HepG2 (cell line): ENCODE results near the gene FOXR1. TPM values are rescaled to one million over a fixed set of nuclear protein-coding genes. Genes with fewer than 3 reads are reported as not detected.

Experiments
- ATAC-seq: fragments of 200-7000 bp; cut with Tn5 transposase; 3 replicates; pipeline ENCODE4 v1.9.1; 2020; ENCODE audit warnings: mild to moderate bottlenecking, moderate library complexity
- BruUV-seq: library from RNA; stranded (reverse); fragments of 400-500 nt; replicated peaks from 2 replicates; lab custom pipeline; 2021; lab: Mats Ljungman, UMichigan
- CTCF ChIA-PET: fragments of 300-600 bp; formaldehyde crosslinking; extraction: SDS; loops from one replicate; lab custom pipeline; 2021; ENCODE audit warnings: low total read pairs, inconsistent platforms, low intra/inter-chr PET ratio; lab: Yijun Ruan, JAX
- POLR2A ChIA-PET: fragments of 350-600 bp; sonication (Branson Sonifier 250); formaldehyde crosslinking; loops from one replicate; lab custom pipeline; 2020; ENCODE audit warnings: antibody characterized with exemption, inconsistent platforms; lab: Yijun Ruan, JAX
- DNase-seq: peaks from one replicate; pipeline ENCODE4 v3.0.0-alpha.2; 2015; ENCODE audit warnings: low spot score
- FAIRE-seq: peaks from 3 replicates; lab custom pipeline; 2011; peaks lifted over from hg19 to GRCh38; lab: Jason Lieb, UNC
- H2AFZ ChIP-seq: one replicate; pipeline ENCODE4 v1.6.1; 2011; ENCODE audit warnings: low read length, inconsistent platforms
- H3K27ac ChIP-seq: fragments of 300-600 bp; 3 replicates; pipeline ENCODE4 v1.8.0; 2011; ENCODE audit warnings: mixed run types, mild to moderate bottlenecking, mixed read lengths, low read length, inconsistent platforms; ENCODE audit not compliant: insufficient read depth; ENCODE audit errors: extremely low read length
- H3K27me3 ChIP-seq, 2 experiments: fragments of 200-600 bp in 1 of 2; 2 replicates in 1 of 2; 3 replicates in 1 of 2; pipeline versions ENCODE4 v1.6.0 to v1.8.0; 2011; ENCODE audit warnings: low read length in 2 of 2, mild to moderate bottlenecking in 2 of 2, moderate library complexity in 2 of 2, inconsistent platforms in 1 of 2; ENCODE audit not compliant: insufficient read depth in 2 of 2, control insufficient read depth in 1 of 2
- H3K36me3 ChIP-seq, 2 experiments: fragments of 200-600 bp in 1 of 2; replicated peaks in 1 of 2; 2 replicates in 1 of 2; 3 replicates in 1 of 2; pipeline versions ENCODE4 v1.5.1 to v1.8.0; 2011; ENCODE audit warnings: low read length in 2 of 2, inconsistent platforms in 1 of 2; ENCODE audit not compliant: insufficient read depth in 2 of 2, control insufficient read depth in 1 of 2
- H3K4me1 ChIP-seq: 2 replicates; pipeline ENCODE4 v1.5.1; 2012; ENCODE audit warnings: low read length, inconsistent platforms; ENCODE audit not compliant: insufficient read depth
- H3K4me2 ChIP-seq: 2 replicates; pipeline ENCODE4 v1.6.0; 2011; ENCODE audit warnings: low read depth, low read length, inconsistent platforms
- H3K4me3 ChIP-seq, 3 experiments: fragments of 200-600 bp in 1 of 3; sonication (generic), shearing (Covaris generic) in 1 of 3; replicated peaks in 1 of 3; 2 replicates each; pipeline ENCODE4 v1.5.1; 2011 to 2016; ENCODE audit warnings: low read length in 3 of 3, inconsistent platforms in 2 of 3, low read depth in 2 of 3, mild to moderate bottlenecking in 2 of 3, control low read depth in 1 of 3, mixed read lengths in 1 of 3; ENCODE audit not compliant: insufficient read depth in 1 of 3
- H3K79me2 ChIP-seq: one replicate; pipeline ENCODE4 v1.6.1; 2011; ENCODE audit warnings: low read length, inconsistent platforms; ENCODE audit not compliant: insufficient read depth
- H3K9ac ChIP-seq: 2 replicates; pipeline ENCODE4 v1.6.0; 2011; ENCODE audit warnings: mild to moderate bottlenecking, low read depth, low read length, inconsistent platforms; ENCODE audit not compliant: insufficient read depth
- H3K9me3 ChIP-seq: 2 replicates; pipeline ENCODE4 v1.5.1; 2012; ENCODE audit warnings: mild to moderate bottlenecking, low read length
- H4K20me1 ChIP-seq: 2 replicates; pipeline ENCODE4 v1.6.0; 2011; ENCODE audit warnings: inconsistent platforms, mild to moderate bottlenecking, low read length, moderate library complexity; ENCODE audit not compliant: insufficient read depth
- CAMTA2 ChIP-seq: sonication (generic); formaldehyde crosslinking; IDR thresholded peaks from 2 replicates; pipeline ENCODE4 v1.4.0; 2020; ENCODE audit warnings: mild to moderate bottlenecking, missing genetic modification reagents, borderline replicate concordance
- CENPBD1 ChIP-seq: sonication (generic); formaldehyde crosslinking; IDR thresholded peaks from 2 replicates; pipeline ENCODE4 v1.8.0; 2022; ENCODE audit warnings: missing genetic modification reagents, low read depth, mild to moderate bottlenecking, borderline replicate concordance
- CREB1 ChIP-seq, 2 experiments: fragments of 450-650 bp in 1 of 2; IDR thresholded peaks; 2 replicates each; pipeline ENCODE4 v1.6.1; 2016 to 2017; ENCODE audit warnings: control low read depth in 1 of 2, mild to moderate bottlenecking in 1 of 2, missing compliant biosample characterization in 1 of 2, missing genetic modification characterization in 1 of 2
- HDAC2 ChIP-seq: sonication (generic); formaldehyde crosslinking; IDR thresholded peaks from 2 replicates; pipeline ENCODE4 v1.4.0; 2020; ENCODE audit warnings: missing genetic modification reagents
- HIC2 ChIP-seq: sonication (generic); formaldehyde crosslinking; IDR thresholded peaks from 2 replicates; pipeline ENCODE4 v1.9.0; 2022; ENCODE audit warnings: low read depth, missing genetic modification reagents
- KDM3A ChIP-seq: IDR thresholded peaks from 2 replicates; pipeline ENCODE4 v1.6.1; 2018; ENCODE audit warnings: low read depth, missing compliant biosample characterization
- NFATC3 ChIP-seq: sonication (generic); formaldehyde crosslinking; IDR thresholded peaks from 2 replicates; pipeline ENCODE4 v1.5.1; 2020; ENCODE audit warnings: mild to moderate bottlenecking, missing genetic modification reagents
- RARA ChIP-seq: IDR thresholded peaks from 2 replicates; pipeline ENCODE4 v1.6.1; 2016; ENCODE audit warnings: missing genetic modification reagents, missing compliant biosample characterization
- SIN3B ChIP-seq: fragments of 150-350 bp; IDR thresholded peaks from 2 replicates; pipeline ENCODE4 v1.6.1; 2014; ENCODE audit warnings: low read length
- TBL1XR1 ChIP-seq: fragments of 150-350 bp; IDR thresholded peaks from 2 replicates; pipeline ENCODE4 v1.6.1; 2014; ENCODE audit warnings: borderline replicate concordance, low read length; ENCODE audit not compliant: partially characterized antibody
- TOE1 ChIP-seq: sonication (generic); formaldehyde crosslinking; IDR thresholded peaks from 2 replicates; pipeline ENCODE4 v1.4.0; 2020; ENCODE audit warnings: mild to moderate bottlenecking, missing genetic modification reagents
- UBTF ChIP-seq: sonication (generic); formaldehyde crosslinking; IDR thresholded peaks from 2 replicates; pipeline ENCODE4 v1.4.0; 2020; ENCODE audit warnings: mild to moderate bottlenecking, missing genetic modification reagents
- ZBTB7B ChIP-seq: sonication (generic); formaldehyde crosslinking; IDR thresholded peaks from 2 replicates; pipeline ENCODE4 v1.4.0; 2020; ENCODE audit warnings: missing genetic modification reagents
- ZNF225 ChIP-seq: sonication (generic); formaldehyde crosslinking; IDR thresholded peaks from 2 replicates; pipeline ENCODE4 v1.4.0; 2020; ENCODE audit warnings: mild to moderate bottlenecking, missing genetic modification reagents
- ZNF343 ChIP-seq: sonication (generic); formaldehyde crosslinking; IDR thresholded peaks from 2 replicates; pipeline ENCODE4 v1.4.0; 2020; ENCODE audit warnings: mild to moderate bottlenecking, missing genetic modification reagents
- ZNF839 ChIP-seq: sonication (generic); formaldehyde crosslinking; IDR thresholded peaks from 2 replicates; pipeline ENCODE4 v1.4.0; 2020; ENCODE audit warnings: missing genetic modification reagents, mild to moderate bottlenecking, borderline replicate concordance
- WGBS: methylation state at CpG from one replicate; pipeline ENCODE4 v1.1.6; 2017; ENCODE audit warnings: low lambda C conversion rate; 5-methylcytosine and 5-hydroxymethylcytosine counted together
- in situ Hi-C: cut with HindIII; loops from 2 replicates; pipeline ENCODE4 v1.10.0; 2017; ENCODE audit warnings: low pct_unique_long_range_greater_than_20kb; ENCODE audit not compliant: extremely low pct_ligation_motif_present
- intact Hi-C: fragments of 100-400 bp; cut with micrococcal nuclease; formaldehyde crosslinking; loops from one replicate; pipeline ENCODE4 v1.10.0; 2022; ENCODE audit not compliant: unreplicated experiment
- polyA plus RNA-seq, 8 experiments: library from polyadenylated mRNA; depleted of rRNA in 3 of 8; stranded (reverse) in 7 of 8; unstranded in 1 of 8; fragments of >200 nt; fragmentation: Illumina TruSeq in 4 of 8; extraction: Trizol in 4 of 8; gene quantifications; 2 replicates each; pipeline versions ENCODE4 v1.2.1 to v1.2.3, GENCODE V29; 2011 to 2016; ENCODE audit warnings: low read depth in 4 of 8, missing spikeins in 1 of 8, mixed read lengths in 1 of 8; ENCODE audit not compliant: insufficient read depth in 1 of 8
- total RNA-seq, 5 experiments: library from RNA; depleted of rRNA; stranded (reverse); fragments of >200 nt; fragmentation: Illumina TruSeq; extraction: Trizol; gene quantifications; 2 replicates each; pipeline ENCODE4 v1.2.3, GENCODE V29; 2016; ENCODE audit warnings: low read depth in 1 of 5

The FOXR1 gene
- total and polyA plus RNA-seq, 2 of the 13 experiments (the other 11 are each of a cell fraction or from before 2014, with no cell fraction given): not detected

GRCh38 chr11:118996926-118997626 lies 25.5 kb downstream of the FOXR1 start (continued):
- 0 out of 2 replicates have a peak, but pooled peaks have one; percentile 20 for TF ChIP-seq CENPBD1 (CRISPR knock-in tag)
- TF ChIP-seq ZBTB7B: 0 out of 2 replicates have a peak, but pooled peaks have one; percentile 4
- TF ChIP-seq ZNF343: 0 out of 2 replicates have a peak, but pooled peaks have one; percentile 46
- TF ChIP-seq ZNF225 (CRISPR knock-in tag): no peak
- TF ChIP-seq HDAC2: no peak

- ATAC-seq (peak; percentile 95), FAIRE-seq (peak; percentile 71), DNase-seq (peak; percentile 91)
- in situ Hi-C loops (no loop called here), intact Hi-C loops (loop anchor here (2.0 kb wide), 1 partner anchor 33 kb away; the partner anchor contains the start of gene SLC37A4)
- peaks cover 5 to 13% of the 10 kb centered on the region in 2 experiments; a peak in 1 of 5 replicates for H3K36me3 ChIP-seq
- H3K9ac ChIP-seq: peak within 1 kb of the TSS; percentile 74
- peaks cover 42% of the 10 kb centered on the region for H3K4me1 ChIP-seq
- H3K27ac ChIP-seq: peak within 1 kb of the TSS; percentile 56
- peak within 1 kb of the TSS; percentile 55 for H2AFZ ChIP-seq
- peak within 1 kb of the TSS; percentile 92 for H3K4me2 ChIP-seq
- WGBS: 3% methylated on average over 8 of the region's 54 CpGs
- POLR2A ChIA-PET: interaction anchor here (0.6 to 2.8 kb wide), 19 partner anchors 10 to 376 kb away, joined by 3 to 66 read pairs (median 5); partner anchors contain the start of genes BCL9L, DDX6, DPAGT1 and RPS25
- CTCF ChIA-PET: interaction anchor here (1.4 kb wide), 1 partner anchor 33 kb away, joined by 4 read pairs; the partner anchor contains the start of gene SLC37A4
- H3K79me2 ChIP-seq: peaks cover 35% of the 10 kb centered on the region
- no peaks in the 10 kb centered on the region for H3K9me3 ChIP-seq
- peak within 1 kb of the TSS; percentile 79 to 91 (median 90) for H3K4me3 ChIP-seq
- BruUV-seq: no TSS peak
- H3K27me3 ChIP-seq: no peaks in the 10 kb centered on the region; a peak in 1 of 5 replicates
- no peaks in the 10 kb centered on the region for H4K20me1 ChIP-seq
- peak; percentile 76; the same call in 1 of the 2 replicates for TF ChIP-seq NFATC3 (CRISPR knock-in tag)
- TF ChIP-seq KDM3A (CRISPR knock-in tag): peak; percentile 50; the same call in 1 of the 2 replicates
- TF ChIP-seq ZNF839 (CRISPR knock-in tag): no peak
- no peak for TF ChIP-seq TBL1XR1
- no peak for TF ChIP-seq CREB1 (IDR thresholded peaks at IDR 0.05)
- peak; percentile 50 for TF ChIP-seq CREB1 (CRISPR knock-in tag; IDR thresholded peaks at IDR 0.05)
- TF ChIP-seq UBTF: peak; percentile 63
- TF ChIP-seq TOE1 (CRISPR knock-in tag): no peak
- 0 out of 2 replicates have a peak, but pooled peaks have one; percentile 3 for TF ChIP-seq HIC2 (CRISPR knock-in tag)
- TF ChIP-seq CAMTA2 (CRISPR knock-in tag): 0 out of 2 replicates have a peak, but pooled peaks have one; percentile 23
- TF ChIP-seq RARA (CRISPR knock-in tag): peak; percentile 48; the same call in 1 of the 2 replicates
- TF ChIP-seq SIN3B: no peak
Measured at GRCh38 chr11:118997627-118998387, 26.2 kb downstream of the FOXR1 start, which contains the start of gene CENATAC. Gene CENATAC (plus strand): TSS chr11:118998138. CDS start chr11:118998198, 60 bp downstream.
